ENCODE results near the gene DACT3. TPM values are rescaled to one million over a fixed set of nuclear protein-coding genes. Genes with fewer than 3 reads are reported as not detected.

DACT3 gene
- total and polyA plus RNA-seq, 7 experiments from 2014 or later: 0.07 to 1.3 (median 0.19) TPM; not detected in 2

DNA sequence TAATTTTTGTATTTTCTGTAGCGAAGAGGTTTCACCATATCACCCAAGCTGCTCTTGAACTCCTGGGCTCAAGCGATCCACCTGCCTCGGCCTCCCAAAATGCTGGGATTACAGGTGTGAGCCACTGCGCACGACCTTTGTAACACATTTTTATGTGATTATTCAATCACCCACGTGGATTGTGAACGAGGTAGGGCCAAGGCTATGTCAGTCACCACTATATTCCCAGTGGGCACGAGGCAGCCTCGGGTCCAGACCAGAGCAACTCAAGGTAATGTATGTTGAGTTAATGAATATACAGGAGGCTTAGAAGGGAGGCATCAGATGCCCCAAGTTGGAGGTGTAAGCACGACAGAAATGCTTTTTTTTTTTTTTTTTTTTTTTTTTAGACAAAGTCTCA is 45.0 kb downstream of the DACT3 start:
- H3K4me1 ChIP-seq (ENCODE audit: control insufficient read depth in 2 of 2, insufficient read depth in 2 of 2, low read length in 2 of 2): peaks cover 19 to 84% of the 10 kb centered on the region in 2 donors
- ChIA-PET CTCF (interaction anchor here (0.7 to 9.0 kb wide), 10 partner anchors 14 to 112 kb away, joined by 3 to 137 read pairs (median 4); partner anchors contain the start of genes DACT3 and GNG8), POLR2A (interaction anchor here (0.8 to 2.8 kb wide), 7 partner anchors 12 to 1891 kb away, joined by 3 to 23 read pairs (median 3); partner anchors contain the start of genes CALM3 and DACT3)
- DNase-seq (no peak), ATAC-seq (no peak)
- Mint-ChIP-seq H3K27ac (peak overlapping the region in 8 of 9 donors; percentile 40 to 100 (median 96)), H3K4me3 (peak overlapping the region in 7 of 10 donors; percentile 13 to 91 (median 66)), H3K4me1 (peaks cover 47 to 85% (median 74%) of the 10 kb centered on the region in 7 donors), H3K9me3 (no peaks in the 10 kb centered on the region), H3K36me3 (peaks cover 0 to 17% (median 0%) of the 10 kb centered on the region in 5 donors), H3K27me3 (no peaks in the 10 kb centered on the region)
- no peak overlapping the region for H3K4me3 ChIP-seq (ENCODE audit: low read length)
- no peaks in the 10 kb centered on the region for H3K27me3 ChIP-seq (ENCODE audit: control insufficient read depth in 2 of 2, insufficient read depth in 2 of 2, low read length in 2 of 2)
- H3K36me3 ChIP-seq (ENCODE audit: control insufficient read depth in 2 of 3, insufficient read depth in 3 of 3, low read length in 3 of 3): no peaks in the 10 kb centered on the region
- no peak overlapping the region for H3K27ac ChIP-seq (ENCODE audit: low read depth, low read length)
- intact Hi-C loops (cut with micrococcal nuclease): loop anchor here (2.0 to 10.0 kb wide), 4 partner anchors 13 to 731 kb away; partner anchors contain the start of genes IRF2BP1 (in 1 of the 2) and PRKD2 (in 1 of the 2)
- H3K9me3 ChIP-seq (ENCODE audit: control insufficient read depth in 2 of 3, low read length in 3 of 3): no peaks in the 10 kb centered on the region

GRCh38 chr19:46614114-46614722 is 46.8 kb downstream of the DACT3 start:
- Histone ChIP-seq H3K36me3 (ENCODE audit: control insufficient read depth in 2 of 3, insufficient read depth in 3 of 3, low read length in 3 of 3) (peaks cover 0 to 10% (median 5%) of the 10 kb centered on the region in 3 experiments), H3K4me1 (ENCODE audit: control insufficient read depth in 2 of 2, insufficient read depth in 2 of 2, low read length in 2 of 2) (peaks cover 24 to 84% of the 10 kb centered on the region in 2 donors), H3K27ac (ENCODE audit: low read depth, low read length) (peak overlapping the region; percentile 65), H3K4me3 (ENCODE audit: low read length) (no peak overlapping the region), H3K27me3 (ENCODE audit: control insufficient read depth in 2 of 2, insufficient read depth in 2 of 2, low read length in 2 of 2) (no peaks in the 10 kb centered on the region), H3K9me3 (ENCODE audit: control insufficient read depth in 2 of 3, low read length in 3 of 3) (no peaks in the 10 kb centered on the region)
- Mint-ChIP-seq H3K4me3 (peak overlapping the region; percentile 40 to 77 (median 71)), H3K27ac (peak overlapping the region; percentile 79 to 93 (median 89)), H3K36me3 (peaks cover 0 to 26% (median 7%) of the 10 kb centered on the region in 5 donors), H3K9me3 (no peaks in the 10 kb centered on the region), H3K27me3 (no peaks in the 10 kb centered on the region), H3K4me1 (peaks cover 55 to 85% (median 77%) of the 10 kb centered on the region in 7 donors)
- ATAC-seq (peak; percentile 79), DNase-seq (peak in 8 of 9 donors; percentile 70 to 83 (median 77))
- intact Hi-C loops (cut with micrococcal nuclease): loop anchor here (1.0 to 10.0 kb wide), 6 partner anchors 20 to 729 kb away; partner anchors contain the start of genes IRF2BP1 (in 1 of the 2) and ZC3H4 (in 1 of the 2)
- ChIA-PET CTCF (interaction anchor here (0.5 to 9.0 kb wide), 14 partner anchors 10 to 152 kb away, joined by 3 to 137 read pairs (median 4); partner anchors contain the start of genes CALM3, DACT3 and PTGIR), POLR2A (interaction anchor here (1.3 to 5.2 kb wide), 4 partner anchors 9 to 47 kb away, joined by 3 to 112 read pairs (median 34); partner anchors contain the start of genes CALM3 and DACT3)

DNA sequence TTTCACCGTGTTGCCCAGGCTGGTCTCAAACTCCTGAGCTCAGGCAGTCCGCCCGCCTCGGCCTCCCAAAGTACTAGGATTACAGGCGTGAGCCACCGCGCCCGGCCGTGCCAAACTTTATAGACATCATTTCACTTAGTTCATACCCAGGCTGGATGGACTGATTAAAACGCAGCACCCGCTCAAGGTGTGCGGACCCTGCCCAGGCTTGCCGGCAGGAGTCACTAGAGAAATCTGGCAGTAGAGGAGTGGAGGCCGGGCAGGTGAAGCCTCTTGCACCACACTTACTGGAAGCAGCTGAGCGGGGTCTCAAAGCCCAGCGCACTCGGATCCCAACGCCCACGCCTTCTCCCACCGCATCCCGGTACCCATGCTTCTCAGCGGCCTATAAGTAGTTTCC is 47.5 kb downstream of the DACT3 start:
- Mint-ChIP-seq H3K27me3 (no peaks in the 10 kb centered on the region), H3K4me3 (peak overlapping the region in 5 of 10 donors; percentile 25 to 77 (median 69)), H3K4me1 (peaks cover 53 to 82% (median 77%) of the 10 kb centered on the region in 7 donors), H3K36me3 (peaks cover 3 to 29% (median 12%) of the 10 kb centered on the region in 5 donors), H3K9me3 (no peaks in the 10 kb centered on the region), H3K27ac (peak overlapping the region in 8 of 9 donors; percentile 29 to 92 (median 89))
- DNase-seq (no peak), ATAC-seq (no peak)
- Histone ChIP-seq H3K36me3 (ENCODE audit: control insufficient read depth in 2 of 3, insufficient read depth in 3 of 3, low read length in 3 of 3) (peaks cover 0 to 17% (median 11%) of the 10 kb centered on the region in 3 experiments), H3K4me3 (ENCODE audit: low read length) (no peak overlapping the region), H3K4me1 (ENCODE audit: control insufficient read depth in 2 of 2, insufficient read depth in 2 of 2, low read length in 2 of 2) (peaks cover 24 to 78% of the 10 kb centered on the region in 2 donors), H3K9me3 (ENCODE audit: control insufficient read depth in 2 of 3, low read length in 3 of 3) (no peaks in the 10 kb centered on the region), H3K27me3 (ENCODE audit: control insufficient read depth in 2 of 2, insufficient read depth in 2 of 2, low read length in 2 of 2) (no peaks in the 10 kb centered on the region), H3K27ac (ENCODE audit: low read depth, low read length) (peak overlapping the region; percentile 65)
- CTCF ChIA-PET: interaction anchor here (0.6 to 9.0 kb wide), 13 partner anchors 11 to 483 kb away, joined by 3 to 137 read pairs (median 4); partner anchors contain the start of genes CALM3, DACT3 and PTGIR
- POLR2A ChIA-PET: interaction anchor here (0.7 to 5.2 kb wide), 5 partner anchors 12 to 48 kb away, joined by 3 to 112 read pairs (median 23); partner anchors contain the start of genes CALM3 and DACT3
- intact Hi-C loops (cut with micrococcal nuclease): loop anchor here (5.0 to 10.0 kb wide), 3 partner anchors 89 to 729 kb away; partner anchors contain the start of genes IRF2BP1 (in 1 of the 2) and ZC3H4 (in 1 of the 2)

- peak overlapping the region; percentile 67 to 86 (median 80) for H3K4me3 Mint-ChIP-seq
- intact Hi-C loops (cut with micrococcal nuclease): loop anchor here (1.0 to 10.0 kb wide), 7 partner anchors 8 to 727 kb away; partner anchors contain the start of genes IRF2BP1 (in 1 of the 2) and ZC3H4 (in 1 of the 2)
- H3K27ac ChIP-seq (ENCODE audit: low read depth, low read length): peak overlapping the region; percentile 76
- ChIA-PET POLR2A (interaction anchor here (0.6 to 5.2 kb wide), 16 partner anchors 9 to 209 kb away, joined by 3 to 112 read pairs (median 6); partner anchors contain the start of genes CALM3, DACT3 and PTGIR), CTCF (interaction anchor here (0.8 to 9.0 kb wide), 15 partner anchors 9 to 138 kb away, joined by 3 to 137 read pairs (median 5); partner anchors contain the start of genes CALM3 and DACT3)
- H3K4me1 ChIP-seq (ENCODE audit: control insufficient read depth in 2 of 2, insufficient read depth in 2 of 2, low read length in 2 of 2): peaks cover 24 to 65% of the 10 kb centered on the region in 2 donors
- H3K27me3 Mint-ChIP-seq: no peaks in the 10 kb centered on the region
- peaks cover 11 to 37% (median 21%) of the 10 kb centered on the region in 5 donors for H3K36me3 Mint-ChIP-seq
- peak overlapping the region; percentile 8 for H3K4me3 ChIP-seq (ENCODE audit: low read length)
- no peaks in the 10 kb centered on the region for H3K27me3 ChIP-seq (ENCODE audit: control insufficient read depth in 2 of 2, insufficient read depth in 2 of 2, low read length in 2 of 2)
- peaks cover 58 to 79% (median 74%) of the 10 kb centered on the region in 7 donors for H3K4me1 Mint-ChIP-seq
- no peaks in the 10 kb centered on the region for H3K9me3 ChIP-seq (ENCODE audit: control insufficient read depth in 2 of 3, low read length in 3 of 3)
- no peak for ATAC-seq
- H3K9me3 Mint-ChIP-seq: no peaks in the 10 kb centered on the region
- peak in 1 of 9 donors; percentile 33 for DNase-seq
- H3K27ac Mint-ChIP-seq: peak overlapping the region; percentile 86 to 95 (median 92)
- H3K36me3 ChIP-seq (ENCODE audit: control insufficient read depth in 2 of 3, insufficient read depth in 3 of 3, low read length in 3 of 3): peaks cover 0 to 34% (median 20%) of the 10 kb centered on the region in 3 experiments
Observed at GRCh38 chr19:46611776-46612175, 49.2 kb downstream of the DACT3 start.

- H3K27me3 ChIP-seq (ENCODE audit: control insufficient read depth in 2 of 2, insufficient read depth in 2 of 2, low read length in 2 of 2): no peaks in the 10 kb centered on the region
- peak overlapping the region; percentile 8 for H3K4me3 ChIP-seq (ENCODE audit: low read length)
- peak overlapping the region; percentile 67 to 86 (median 80) for H3K4me3 Mint-ChIP-seq
- ChIA-PET CTCF (interaction anchor here (0.5 to 9.0 kb wide), 10 partner anchors 10 to 404 kb away, joined by 3 to 137 read pairs (median 5); partner anchors contain the start of genes CALM3 and DACT3), POLR2A (interaction anchor here (0.6 to 5.2 kb wide), 12 partner anchors 9 to 131 kb away, joined by 3 to 112 read pairs (median 8); partner anchors contain the start of genes CALM3 and DACT3)
- ATAC-seq (peak; percentile 54), DNase-seq (peak in 7 of 9 donors; percentile 43 to 60 (median 49))
- H3K27me3 Mint-ChIP-seq: no peaks in the 10 kb centered on the region
- H3K4me1 Mint-ChIP-seq: peaks cover 54 to 79% (median 72%) of the 10 kb centered on the region in 7 donors
- H3K4me1 ChIP-seq (ENCODE audit: control insufficient read depth in 2 of 2, insufficient read depth in 2 of 2, low read length in 2 of 2): peaks cover 24 to 59% of the 10 kb centered on the region in 2 donors
- H3K9me3 ChIP-seq (ENCODE audit: control insufficient read depth in 2 of 3, low read length in 3 of 3): no peaks in the 10 kb centered on the region
- H3K9me3 Mint-ChIP-seq: no peaks in the 10 kb centered on the region
- H3K27ac ChIP-seq (ENCODE audit: low read depth, low read length): peak overlapping the region; percentile 76
- peak overlapping the region; percentile 86 to 95 (median 92) for H3K27ac Mint-ChIP-seq
- H3K36me3 ChIP-seq (ENCODE audit: control insufficient read depth in 2 of 3, insufficient read depth in 3 of 3, low read length in 3 of 3): peaks cover 0 to 41% (median 20%) of the 10 kb centered on the region in 3 experiments
- intact Hi-C loops (cut with micrococcal nuclease): loop anchor here (1.0 to 10.0 kb wide), 6 partner anchors 8 to 726 kb away; partner anchors contain the start of genes IRF2BP1 (in 1 of the 2) and ZC3H4 (in 1 of the 2)
- peaks cover 11 to 40% (median 24%) of the 10 kb centered on the region in 5 donors for H3K36me3 Mint-ChIP-seq
Observed at GRCh38 chr19:46610851-46611770, 49.9 kb downstream of the DACT3 start.

Data from naive thymus-derived CD4-positive, alpha-beta T cell (primary cell).